VCaP (cell line): ENCODE results near the gene LRRTM3.

Experiments
- H3K27ac ChIP-seq: fragments of 450-650 bp; 2 replicates; pipeline ENCODE4 v1.5.1; 2017
- CTCF ChIP-seq: fragments of 450-650 bp; conservative IDR thresholded peaks from 2 replicates; pipeline ENCODE4 v1.5.1; 2017; ENCODE audit warnings: mild to moderate bottlenecking, moderate library complexity

LRRTM3 gene

GRCh38 chr10:67144530-67144929 is 218.7 kb downstream of the LRRTM3 start:
- H3K27ac ChIP-seq: no peak overlapping the region
- no peak for TF ChIP-seq CTCF
